Suprapubic skin (tissue), 4 donors: Measurements from ENCODE around the gene SAC3D1.
"Not testable (repeated sequence)": the region's sequence is repeated elsewhere in the genome, so short reads cannot be mapped to it uniquely, and the experiment has no call there.

Experiments used
- EP300 ChIP-seq: sonication (generic); formaldehyde crosslinking; IDR thresholded peaks from one replicate; pipeline ENCODE4 v1.6.1; 2017; ENCODE audit warnings: antibody characterized with exemption
- POLR2A ChIP-seq, 2 donors: fragments of 450-650 bp; IDR thresholded peaks; one replicate each; pipeline ENCODE4 v1.6.1; 2017; ENCODE audit warnings: antibody characterized with exemption in 2 of 2, mild to moderate bottlenecking in 2 of 2, moderate library complexity in 2 of 2
- POLR2AphosphoS5 ChIP-seq, 3 donors: sonication (generic); formaldehyde crosslinking; IDR thresholded peaks; one replicate each; pipeline ENCODE4 v1.6.1; 2017; ENCODE audit warnings: antibody characterized with exemption in 3 of 3
- TF ChIP-seq, protein P1 (sequence below), 2 donors: fragments of 200-600 bp in 1 of 2; fragments of 450-650 bp in 1 of 2; sonication (generic) in 1 of 2; IDR thresholded peaks; one replicate each; pipeline ENCODE4 v1.5.1; 2016 to 2019; ENCODE audit warnings: antibody characterized with exemption in 2 of 2, mild to moderate bottlenecking in 1 of 2, moderate library complexity in 1 of 2

DNA sequence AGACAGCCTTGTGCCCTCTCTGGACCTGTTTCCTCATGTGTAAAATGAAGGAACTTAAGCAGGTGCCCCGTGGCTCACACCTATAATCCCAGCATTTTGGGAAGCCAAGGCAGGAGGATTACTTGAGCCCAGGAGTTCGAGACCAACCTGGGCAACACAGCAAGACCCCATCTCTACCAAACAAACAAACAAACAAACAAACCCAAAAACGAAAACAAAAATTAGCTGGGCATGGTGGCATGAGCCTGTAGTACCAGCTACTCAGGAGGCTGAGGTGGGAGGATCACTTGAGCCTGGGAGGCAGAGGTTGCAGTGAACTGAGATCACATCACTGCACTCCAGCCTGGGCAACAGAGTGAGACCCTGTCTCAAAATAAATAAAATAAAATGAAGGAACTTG is 37.0 kb upstream of the SAC3D1 start:
- TF ChIP-seq, protein P1, sequence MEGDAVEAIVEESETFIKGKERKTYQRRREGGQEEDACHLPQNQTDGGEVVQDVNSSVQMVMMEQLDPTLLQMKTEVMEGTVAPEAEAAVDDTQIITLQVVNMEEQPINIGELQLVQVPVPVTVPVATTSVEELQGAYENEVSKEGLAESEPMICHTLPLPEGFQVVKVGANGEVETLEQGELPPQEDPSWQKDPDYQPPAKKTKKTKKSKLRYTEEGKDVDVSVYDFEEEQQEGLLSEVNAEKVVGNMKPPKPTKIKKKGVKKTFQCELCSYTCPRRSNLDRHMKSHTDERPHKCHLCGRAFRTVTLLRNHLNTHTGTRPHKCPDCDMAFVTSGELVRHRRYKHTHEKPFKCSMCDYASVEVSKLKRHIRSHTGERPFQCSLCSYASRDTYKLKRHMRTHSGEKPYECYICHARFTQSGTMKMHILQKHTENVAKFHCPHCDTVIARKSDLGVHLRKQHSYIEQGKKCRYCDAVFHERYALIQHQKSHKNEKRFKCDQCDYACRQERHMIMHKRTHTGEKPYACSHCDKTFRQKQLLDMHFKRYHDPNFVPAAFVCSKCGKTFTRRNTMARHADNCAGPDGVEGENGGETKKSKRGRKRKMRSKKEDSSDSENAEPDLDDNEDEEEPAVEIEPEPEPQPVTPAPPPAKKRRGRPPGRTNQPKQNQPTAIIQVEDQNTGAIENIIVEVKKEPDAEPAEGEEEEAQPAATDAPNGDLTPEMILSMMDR (IDR thresholded peaks at IDR 0.05): not testable (repeated sequence)
- not testable (repeated sequence) for TF ChIP-seq POLR2A (IDR thresholded peaks at IDR 0.05); POLR2AphosphoS5 (IDR thresholded peaks at IDR 0.05); EP300
